ENCODE results near the gene CSF3. TPM values are rescaled to one million over a fixed set of nuclear protein-coding genes. Genes with fewer than 3 reads are reported as not detected.

The CSF3 gene
- total RNA-seq, 1 donor from 2014 or later, result not detected

DNA sequence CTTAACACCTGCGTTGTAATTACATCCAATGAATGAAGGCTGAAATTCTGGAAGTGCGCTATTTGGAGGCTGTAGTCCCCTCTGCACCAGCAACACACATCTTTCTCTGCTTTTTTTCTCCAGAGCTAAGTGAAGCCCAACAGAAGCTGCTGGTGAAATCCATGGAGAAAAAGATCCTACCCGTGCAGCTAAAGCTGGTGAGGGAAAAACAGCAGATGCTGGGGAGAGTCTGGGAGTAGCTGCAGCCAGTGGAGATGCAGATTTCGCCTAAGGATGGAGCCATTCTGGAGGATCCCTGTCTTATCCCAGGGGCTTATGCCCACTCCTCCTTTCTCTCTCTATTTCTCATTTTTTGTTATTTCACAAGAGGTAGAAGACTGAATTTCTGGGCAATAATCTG, 39.4 kb upstream of the CSF3 start:
- Mint-ChIP-seq H3K4me1 (ENCODE audit: unreplicated experiment) (peaks cover 12% of the 10 kb centered on the region), H3K27me3 (ENCODE audit: unreplicated experiment) (peaks cover 5% of the 10 kb centered on the region), H3K9me3 (ENCODE audit: unreplicated experiment) (no peaks in the 10 kb centered on the region), H3K27ac (ENCODE audit: unreplicated experiment) (no peak overlapping the region), H3K4me3 (ENCODE audit: unreplicated experiment) (no peak overlapping the region), H3K36me3 (ENCODE audit: low read depth, unreplicated experiment) (no peaks in the 10 kb centered on the region)
- TF ChIP-seq, protein P1, sequence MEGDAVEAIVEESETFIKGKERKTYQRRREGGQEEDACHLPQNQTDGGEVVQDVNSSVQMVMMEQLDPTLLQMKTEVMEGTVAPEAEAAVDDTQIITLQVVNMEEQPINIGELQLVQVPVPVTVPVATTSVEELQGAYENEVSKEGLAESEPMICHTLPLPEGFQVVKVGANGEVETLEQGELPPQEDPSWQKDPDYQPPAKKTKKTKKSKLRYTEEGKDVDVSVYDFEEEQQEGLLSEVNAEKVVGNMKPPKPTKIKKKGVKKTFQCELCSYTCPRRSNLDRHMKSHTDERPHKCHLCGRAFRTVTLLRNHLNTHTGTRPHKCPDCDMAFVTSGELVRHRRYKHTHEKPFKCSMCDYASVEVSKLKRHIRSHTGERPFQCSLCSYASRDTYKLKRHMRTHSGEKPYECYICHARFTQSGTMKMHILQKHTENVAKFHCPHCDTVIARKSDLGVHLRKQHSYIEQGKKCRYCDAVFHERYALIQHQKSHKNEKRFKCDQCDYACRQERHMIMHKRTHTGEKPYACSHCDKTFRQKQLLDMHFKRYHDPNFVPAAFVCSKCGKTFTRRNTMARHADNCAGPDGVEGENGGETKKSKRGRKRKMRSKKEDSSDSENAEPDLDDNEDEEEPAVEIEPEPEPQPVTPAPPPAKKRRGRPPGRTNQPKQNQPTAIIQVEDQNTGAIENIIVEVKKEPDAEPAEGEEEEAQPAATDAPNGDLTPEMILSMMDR (IDR thresholded peaks at IDR 0.05; ENCODE audit: unreplicated experiment), result no peak
- no peak for DNase-seq (ENCODE audit: low spot score)

DNA sequence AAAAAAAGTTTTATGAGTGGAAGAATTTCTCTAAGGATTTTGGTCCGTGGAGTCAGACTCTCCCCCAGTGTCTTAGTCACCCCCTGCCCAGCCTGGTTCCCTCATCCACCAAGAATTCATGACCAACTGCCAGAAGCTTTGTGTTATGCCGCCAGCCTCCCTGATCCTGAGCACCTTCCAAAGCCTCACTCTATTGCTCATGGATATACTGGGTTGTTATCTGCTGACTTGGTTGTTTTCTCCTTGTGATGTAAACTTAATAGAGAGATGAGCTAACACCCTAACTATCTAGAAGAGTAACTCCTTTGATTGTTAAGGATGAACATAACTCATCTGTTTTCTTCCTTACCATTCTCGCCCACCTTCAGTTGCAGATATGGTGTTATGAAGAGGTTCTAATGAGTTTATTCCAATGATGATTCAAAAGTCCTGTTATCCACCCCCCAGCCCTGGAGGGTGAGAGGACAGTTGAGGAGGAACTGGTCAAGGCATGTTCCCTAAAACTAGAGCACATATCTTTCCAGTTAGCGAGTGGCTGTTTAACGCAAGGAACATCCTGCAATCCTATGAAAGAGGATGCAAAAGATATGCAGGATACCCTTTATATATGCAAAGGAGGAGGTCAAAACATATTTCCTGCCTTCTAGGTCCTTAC, 36.1 kb upstream of the CSF3 start:
- H3K36me3 Mint-ChIP-seq (ENCODE audit: low read depth, unreplicated experiment), result peaks cover 7% of the 10 kb centered on the region
- H3K4me1 Mint-ChIP-seq (ENCODE audit: unreplicated experiment), result peaks cover 22% of the 10 kb centered on the region
- H3K27me3 Mint-ChIP-seq (ENCODE audit: unreplicated experiment), result peaks cover 7% of the 10 kb centered on the region
- peak overlapping the region; percentile 49 for H3K27ac Mint-ChIP-seq (ENCODE audit: unreplicated experiment)
- no peak for DNase-seq (ENCODE audit: low spot score)
- no peak overlapping the region for H3K4me3 Mint-ChIP-seq (ENCODE audit: unreplicated experiment)
- no peaks in the 10 kb centered on the region for H3K9me3 Mint-ChIP-seq (ENCODE audit: unreplicated experiment)
- TF ChIP-seq, protein P1 (IDR thresholded peaks at IDR 0.05; ENCODE audit: unreplicated experiment), result no peak

DNA sequence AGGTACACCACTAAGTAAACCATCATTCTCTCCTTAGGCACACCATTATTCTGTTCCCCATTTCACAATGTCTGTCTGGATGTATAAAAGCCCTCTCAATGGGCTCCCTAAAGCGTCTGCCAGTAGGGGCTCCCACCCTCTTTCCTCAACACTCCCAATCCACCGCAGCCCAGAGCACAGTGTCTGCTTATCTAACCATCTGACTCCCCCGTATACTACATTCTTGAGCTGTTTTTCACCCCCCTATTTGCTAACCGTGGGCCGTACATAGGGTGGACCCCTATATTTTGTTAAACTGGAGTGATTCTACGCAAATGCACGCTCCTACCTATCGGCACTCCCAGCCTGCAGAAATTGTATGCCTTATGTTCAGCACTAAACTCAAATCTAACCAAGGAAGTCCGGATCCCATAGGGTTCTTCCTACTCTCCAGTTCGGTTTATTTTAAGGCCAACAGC, 35.3 kb upstream of the CSF3 start:
- peak; percentile 26 for DNase-seq (ENCODE audit: low spot score)
- Mint-ChIP-seq H3K27ac (ENCODE audit: unreplicated experiment) (peak overlapping the region; percentile 97), H3K27me3 (ENCODE audit: unreplicated experiment) (peaks cover 8% of the 10 kb centered on the region), H3K9me3 (ENCODE audit: unreplicated experiment) (no peaks in the 10 kb centered on the region), H3K36me3 (ENCODE audit: low read depth, unreplicated experiment) (peaks cover 7% of the 10 kb centered on the region), H3K4me3 (ENCODE audit: unreplicated experiment) (peak overlapping the region; percentile 99), H3K4me1 (ENCODE audit: unreplicated experiment) (peaks cover 22% of the 10 kb centered on the region)
- TF ChIP-seq, protein P1 (IDR thresholded peaks at IDR 0.05; ENCODE audit: unreplicated experiment), result no peak

DNA sequence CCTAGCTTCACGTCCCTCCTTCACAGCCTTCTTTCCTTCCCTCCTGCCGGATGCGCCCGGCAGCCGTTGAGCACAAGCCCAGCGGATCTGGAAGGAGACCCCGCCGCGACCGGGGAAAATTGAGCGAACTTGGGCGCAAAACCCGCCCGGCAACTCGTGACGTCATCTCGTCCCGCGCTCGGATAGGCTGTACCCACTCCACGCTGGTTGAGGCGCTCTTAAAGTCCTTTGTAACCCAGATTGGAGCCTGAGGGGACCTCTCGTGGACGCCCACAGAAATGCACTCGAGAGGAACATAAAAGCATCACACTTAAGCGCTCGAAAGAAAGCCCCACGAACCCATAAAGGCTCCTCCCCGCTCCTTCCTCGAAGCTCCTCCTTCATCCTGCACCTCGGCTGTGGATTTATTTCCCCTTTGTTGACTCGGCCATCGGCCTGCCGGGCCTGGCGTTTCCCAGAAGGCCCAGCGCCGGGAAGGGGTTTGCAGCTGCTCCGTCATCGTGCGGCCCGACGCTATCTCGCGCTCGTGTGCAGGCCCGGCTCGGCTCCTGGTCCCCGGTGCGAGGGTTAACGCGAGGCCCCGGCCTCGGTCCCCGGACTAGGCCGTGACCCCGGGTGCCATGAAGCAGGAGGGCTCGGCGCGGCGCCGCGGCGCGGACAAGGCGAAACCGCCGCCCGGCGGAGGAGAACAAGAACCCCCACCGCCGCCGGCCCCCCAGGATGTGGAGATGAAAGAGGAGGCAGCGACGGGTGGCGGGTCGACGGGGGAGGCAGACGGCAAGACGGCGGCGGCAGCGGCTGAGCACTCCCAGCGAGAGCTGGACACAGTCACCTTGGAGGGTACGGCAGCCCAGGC, 34.7 kb upstream of the CSF3 start, which contains the start of gene PSMD3:
TSS of gene PSMD3 (plus strand) at position 457 of the 856 bp plus-strand sequence. CDS start at position 621, 164 bp downstream.
- peaks cover 22% of the 10 kb centered on the region for H3K4me1 Mint-ChIP-seq (ENCODE audit: unreplicated experiment)
- DNase-seq (ENCODE audit: low spot score), result peak; percentile 98
- peaks cover 11% of the 10 kb centered on the region for H3K36me3 Mint-ChIP-seq (ENCODE audit: low read depth, unreplicated experiment)
- H3K27me3 Mint-ChIP-seq (ENCODE audit: unreplicated experiment), result peaks cover 8% of the 10 kb centered on the region
- TF ChIP-seq, protein P1 (IDR thresholded peaks at IDR 0.05; ENCODE audit: unreplicated experiment), result peak; percentile 81
- peak within 1 kb of the TSS; percentile 99 for H3K4me3 Mint-ChIP-seq (ENCODE audit: unreplicated experiment)
- peak within 1 kb of the TSS; percentile 97 for H3K27ac Mint-ChIP-seq (ENCODE audit: unreplicated experiment)
- H3K9me3 Mint-ChIP-seq (ENCODE audit: unreplicated experiment), result no peaks in the 10 kb centered on the region

Measured in endothelial cell (in vitro differentiated cells).